Effector memory CD4-positive, alpha-beta T cell (primary cell): ENCODE measurements around the gene DPPA2.

Source experiments
- DNase-seq, 3 donors: peaks; one replicate each; pipeline ENCODE4 v3.0.0-alpha.2; 2020
- H3K27ac ChIP-seq: 2 replicates; pipeline ENCODE4 v1.7.0; 2013; ENCODE audit warnings: mild to moderate bottlenecking, low read length, moderate library complexity; ENCODE audit not compliant: insufficient read depth, poor library complexity, severe bottlenecking
- H3K27me3 ChIP-seq: replicated peaks from 2 replicates; pipeline ENCODE4 v1.7.0; 2013; ENCODE audit warnings: mild to moderate bottlenecking, low read length; ENCODE audit not compliant: insufficient read depth, control insufficient read depth, poor library complexity, severe bottlenecking
- H3K36me3 ChIP-seq: 2 replicates; pipeline ENCODE4 v1.7.0; 2013; ENCODE audit warnings: mild to moderate bottlenecking, low read length, moderate library complexity; ENCODE audit not compliant: control insufficient read depth, insufficient read depth
- H3K4me1 ChIP-seq: 2 replicates; pipeline ENCODE4 v1.7.0; 2013; ENCODE audit warnings: low read length, mild to moderate bottlenecking; ENCODE audit not compliant: control insufficient read depth, insufficient read depth, poor library complexity, severe bottlenecking
- H3K4me3 ChIP-seq: 2 replicates; pipeline ENCODE4 v1.7.0; 2013; ENCODE audit warnings: low read length, low read depth, mild to moderate bottlenecking; ENCODE audit not compliant: insufficient read depth, poor library complexity, severe bottlenecking
- H3K9me3 ChIP-seq: 2 replicates; pipeline ENCODE4 v1.7.0; 2013; ENCODE audit warnings: mild to moderate bottlenecking, low read length, moderate library complexity; ENCODE audit not compliant: control insufficient read depth

DPPA2 gene

GRCh38 chr3:109346770-109347295 is 30.5 kb upstream of the DPPA2 start:
- no peaks in the 10 kb centered on the region for H3K4me1 ChIP-seq
- no peak for DNase-seq
- H3K27me3 ChIP-seq: no peaks in the 10 kb centered on the region
- no peaks in the 10 kb centered on the region for H3K36me3 ChIP-seq
- no peak overlapping the region for H3K4me3 ChIP-seq
- H3K9me3 ChIP-seq: no peaks in the 10 kb centered on the region
- H3K27ac ChIP-seq: no peak overlapping the region

GRCh38 chr3:109346099-109346498 is 29.8 kb upstream of the DPPA2 start:
- no peak overlapping the region for H3K4me3 ChIP-seq
- DNase-seq: no peak
- H3K36me3 ChIP-seq: no peaks in the 10 kb centered on the region
- H3K9me3 ChIP-seq: no peaks in the 10 kb centered on the region
- H3K27ac ChIP-seq: no peak overlapping the region
- no peaks in the 10 kb centered on the region for H3K4me1 ChIP-seq
- no peaks in the 10 kb centered on the region for H3K27me3 ChIP-seq

- Histone ChIP-seq H3K27me3 (peaks cover 3% of the 10 kb centered on the region), H3K4me3 (no peak overlapping the region), H3K27ac (no peak overlapping the region)
Measured at GRCh38 chr3:109339714-109340648, 23.7 kb upstream of the DPPA2 start.

GRCh38 chr3:109339197-109339596 is 22.9 kb upstream of the DPPA2 start:
- no peaks in the 10 kb centered on the region for H3K36me3 ChIP-seq
- H3K27me3 ChIP-seq: peaks cover 3% of the 10 kb centered on the region
- no peak overlapping the region for H3K4me3 ChIP-seq
- H3K27ac ChIP-seq: no peak overlapping the region
- no peaks in the 10 kb centered on the region for H3K9me3 ChIP-seq
- no peak for DNase-seq
- peaks cover 6% of the 10 kb centered on the region for H3K4me1 ChIP-seq

More at GRCh38 chr3:109339714-109340648, 23.7 kb upstream of the DPPA2 start:
- Histone ChIP-seq H3K36me3 (no peaks in the 10 kb centered on the region), H3K9me3 (no peaks in the 10 kb centered on the region), H3K4me1 (peaks cover 6% of the 10 kb centered on the region)
- no peak for DNase-seq

GRCh38 chr3:109338322-109338721 is 22.0 kb upstream of the DPPA2 start:
- DNase-seq: no peak
- Histone ChIP-seq H3K4me1 (peaks cover 6% of the 10 kb centered on the region), H3K36me3 (no peaks in the 10 kb centered on the region), H3K9me3 (no peaks in the 10 kb centered on the region), H3K4me3 (no peak overlapping the region), H3K27me3 (peaks cover 3% of the 10 kb centered on the region), H3K27ac (no peak overlapping the region)

GRCh38 chr3:109337393-109337792 is 21.1 kb upstream of the DPPA2 start, which contains the start of gene DPPA4:
Gene DPPA4, minus strand, starts transcription at chr3:109337546. Its CDS starts 29 bp downstream, at chr3:109337517.
- Histone ChIP-seq H3K9me3 (no peaks in the 10 kb centered on the region), H3K36me3 (no peaks in the 10 kb centered on the region), H3K27ac (no peak within 1 kb of the TSS), H3K4me3 (no peak within 1 kb of the TSS), H3K4me1 (peaks cover 6% of the 10 kb centered on the region), H3K27me3 (peaks cover 3% of the 10 kb centered on the region)
- DNase-seq: no peak

GRCh38 chr3:109336291-109336861 is 20.1 kb upstream of the DPPA2 start:
- no peak overlapping the region for H3K4me3 ChIP-seq
- H3K27me3 ChIP-seq: peaks cover 3% of the 10 kb centered on the region
- H3K36me3 ChIP-seq: no peaks in the 10 kb centered on the region
- H3K27ac ChIP-seq: no peak overlapping the region
- H3K4me1 ChIP-seq: peaks cover 6% of the 10 kb centered on the region
- H3K9me3 ChIP-seq: no peaks in the 10 kb centered on the region
- no peak for DNase-seq

- Histone ChIP-seq H3K27me3 (peaks cover 3% of the 10 kb centered on the region), H3K4me3 (no peak overlapping the region), H3K9me3 (no peaks in the 10 kb centered on the region), H3K4me1 (peaks cover 6% of the 10 kb centered on the region), H3K36me3 (no peaks in the 10 kb centered on the region), H3K27ac (no peak overlapping the region)
- no peak for DNase-seq
Measured at GRCh38 chr3:109334572-109334971, 18.3 kb upstream of the DPPA2 start.

GRCh38 chr3:109331692-109332091 is 15.4 kb upstream of the DPPA2 start:
- H3K4me3 ChIP-seq: no peak overlapping the region
- H3K36me3 ChIP-seq: no peaks in the 10 kb centered on the region
- H3K27me3 ChIP-seq: peaks cover 3% of the 10 kb centered on the region
- H3K9me3 ChIP-seq: no peaks in the 10 kb centered on the region
- H3K27ac ChIP-seq: no peak overlapping the region
- peaks cover 6% of the 10 kb centered on the region for H3K4me1 ChIP-seq
- no peak for DNase-seq

GRCh38 chr3:109330405-109330804 is 14.1 kb upstream of the DPPA2 start:
- no peak overlapping the region for H3K4me3 ChIP-seq
- H3K27me3 ChIP-seq: no peaks in the 10 kb centered on the region
- no peak overlapping the region for H3K27ac ChIP-seq
- no peaks in the 10 kb centered on the region for H3K9me3 ChIP-seq
- DNase-seq: no peak
- no peaks in the 10 kb centered on the region for H3K36me3 ChIP-seq
- no peaks in the 10 kb centered on the region for H3K4me1 ChIP-seq
